ENCODE measurements around the gene ARHGAP12. TPM values are rescaled to one million over a fixed set of nuclear protein-coding genes. Genes with fewer than 3 reads are reported as not detected.
"Not testable (repeated sequence)": the region's sequence is repeated elsewhere in the genome, so short reads cannot be mapped to it uniquely, and the experiment has no call there.

The ARHGAP12 gene
- total RNA-seq, 1 experiment from 2014 or later: 49.8 TPM

DNA sequence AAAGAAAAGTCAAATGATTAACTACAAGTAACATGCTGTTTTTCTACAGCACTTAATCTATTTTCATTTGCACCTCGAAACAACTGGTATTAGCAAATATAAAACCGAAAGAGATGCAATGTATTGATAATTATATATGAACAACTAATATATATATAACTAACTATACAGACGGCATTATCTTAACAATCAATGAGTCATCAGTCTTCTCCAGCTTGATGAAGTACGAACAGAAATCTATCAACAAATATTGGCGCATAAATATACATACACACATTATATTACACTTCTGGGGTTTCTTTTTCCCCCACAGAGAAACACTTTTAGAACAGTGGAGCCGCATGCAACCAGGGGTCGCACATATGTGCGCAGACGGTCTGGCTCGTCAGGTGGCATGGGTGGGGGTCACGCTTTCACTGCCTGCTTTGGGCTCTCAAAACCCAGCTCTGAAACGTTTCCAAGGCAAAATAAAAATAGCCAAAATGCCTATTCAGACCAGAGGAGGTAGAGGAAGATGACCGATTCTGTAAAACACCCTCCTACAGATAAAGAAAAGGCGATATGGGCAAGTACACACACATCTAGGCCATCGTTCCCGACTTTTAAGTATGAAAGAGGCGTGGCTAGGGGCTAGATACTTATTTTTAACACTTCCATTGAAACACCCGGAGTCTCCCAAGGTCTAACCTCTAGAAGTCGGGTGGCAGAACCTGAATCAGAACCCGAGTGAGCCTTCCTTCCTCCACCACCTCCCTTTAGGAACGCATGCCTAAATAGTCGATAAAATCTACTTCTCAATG lies 1.7 kb downstream of the ARHGAP12 start:
- DNase-seq (ENCODE audit: low read depth): peak; percentile 22

DNA sequence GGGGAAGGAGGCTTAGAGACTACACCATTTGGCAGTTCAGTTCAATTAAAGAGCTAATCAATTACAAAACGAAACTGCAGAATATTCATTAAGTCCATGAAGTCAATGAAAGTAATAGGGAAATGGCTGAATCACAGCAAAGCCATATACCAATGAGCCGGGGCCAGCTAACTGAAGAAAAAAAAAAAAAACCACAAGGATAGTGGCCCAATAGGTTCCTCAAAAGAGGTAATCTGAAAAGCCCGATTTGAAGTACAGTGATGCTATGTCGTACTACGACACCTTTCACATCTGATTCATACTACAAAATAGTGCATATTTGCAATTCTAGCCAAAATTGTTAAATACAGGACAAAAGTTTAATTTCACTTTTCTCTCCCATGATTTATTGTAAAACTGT lies 2.5 kb downstream of the ARHGAP12 start:
- no peak for DNase-seq (ENCODE audit: low read depth)

DNA sequence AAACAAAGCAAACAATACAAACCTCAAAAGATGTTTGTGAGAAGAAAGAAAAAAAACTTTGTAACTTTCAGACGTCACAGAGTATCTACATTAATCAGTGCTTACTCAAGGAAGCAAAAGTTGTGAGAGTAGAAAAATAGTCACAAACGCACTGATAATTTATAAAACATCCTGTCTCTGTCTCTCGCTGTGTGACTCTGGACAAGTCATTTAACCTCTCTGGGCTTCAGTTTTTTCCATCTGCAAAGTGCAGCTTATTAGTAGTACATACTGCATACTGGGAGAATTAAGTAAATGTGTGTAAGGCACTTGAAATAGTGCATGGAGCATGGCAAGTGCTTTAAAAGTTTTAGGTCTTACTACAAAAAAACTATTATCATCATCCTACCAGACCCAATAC lies 3.8 kb downstream of the ARHGAP12 start:
- DNase-seq (ENCODE audit: low read depth): no peak

DNA sequence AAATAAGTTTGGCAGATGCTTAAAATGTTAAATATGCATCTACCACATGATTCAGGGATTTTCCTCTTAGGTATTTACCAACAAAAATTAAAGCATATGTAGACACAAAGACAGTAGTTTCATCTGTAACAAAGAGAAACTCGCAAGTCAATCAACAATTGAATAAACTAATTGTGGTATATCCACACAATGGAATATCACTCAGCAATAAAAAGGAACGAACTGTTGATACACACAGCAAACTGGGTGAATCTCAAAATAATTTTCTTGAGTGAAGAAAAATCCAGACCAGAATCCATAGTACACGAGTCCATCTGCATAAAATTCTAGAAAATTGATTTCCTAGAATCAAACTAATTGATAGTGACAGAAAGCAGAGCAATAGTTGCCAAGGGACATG lies 5.2 kb downstream of the ARHGAP12 start:
- DNase-seq (ENCODE audit: low read depth): no peak

DNA sequence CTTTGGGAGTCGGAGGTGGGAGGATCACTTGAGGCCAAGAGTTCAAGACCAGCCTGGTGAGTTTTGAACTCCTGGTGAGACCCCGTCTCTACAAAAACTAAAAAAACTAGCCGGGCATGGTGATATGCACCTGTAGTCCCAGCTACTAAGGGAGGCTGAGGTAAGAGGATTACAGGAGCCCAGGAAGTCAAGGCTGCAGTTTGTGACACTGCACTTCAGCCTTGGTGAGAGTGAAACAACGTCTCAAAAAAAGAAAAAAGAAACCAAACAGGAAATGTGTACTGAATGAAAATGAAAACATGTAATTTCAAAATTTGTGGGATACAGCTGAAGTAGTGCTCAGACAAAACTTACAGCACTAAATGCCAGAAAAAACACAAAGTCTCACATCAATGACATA lies 7.6 kb downstream of the ARHGAP12 start:
- DNase-seq (ENCODE audit: low read depth): no peak

DNA sequence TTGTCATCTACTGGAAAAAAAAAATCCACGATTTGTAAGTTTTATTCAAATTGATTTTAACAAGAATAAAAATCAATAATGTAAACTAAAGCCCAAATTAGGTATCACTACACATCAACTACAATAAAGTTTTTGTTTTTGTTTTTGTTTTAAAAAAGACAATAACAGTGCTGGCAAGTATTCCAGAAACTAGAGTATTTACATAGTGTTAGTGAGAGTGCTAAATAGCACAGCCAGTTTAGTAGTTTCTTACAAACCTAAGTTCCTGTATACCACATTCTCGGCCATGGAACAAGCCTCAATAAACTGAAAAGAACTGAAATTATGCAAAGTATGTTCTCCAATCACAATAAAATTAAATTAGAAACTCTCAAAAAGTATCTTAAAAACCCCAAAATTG lies 8.1 kb downstream of the ARHGAP12 start:
- no peak for DNase-seq (ENCODE audit: low read depth)

DNA sequence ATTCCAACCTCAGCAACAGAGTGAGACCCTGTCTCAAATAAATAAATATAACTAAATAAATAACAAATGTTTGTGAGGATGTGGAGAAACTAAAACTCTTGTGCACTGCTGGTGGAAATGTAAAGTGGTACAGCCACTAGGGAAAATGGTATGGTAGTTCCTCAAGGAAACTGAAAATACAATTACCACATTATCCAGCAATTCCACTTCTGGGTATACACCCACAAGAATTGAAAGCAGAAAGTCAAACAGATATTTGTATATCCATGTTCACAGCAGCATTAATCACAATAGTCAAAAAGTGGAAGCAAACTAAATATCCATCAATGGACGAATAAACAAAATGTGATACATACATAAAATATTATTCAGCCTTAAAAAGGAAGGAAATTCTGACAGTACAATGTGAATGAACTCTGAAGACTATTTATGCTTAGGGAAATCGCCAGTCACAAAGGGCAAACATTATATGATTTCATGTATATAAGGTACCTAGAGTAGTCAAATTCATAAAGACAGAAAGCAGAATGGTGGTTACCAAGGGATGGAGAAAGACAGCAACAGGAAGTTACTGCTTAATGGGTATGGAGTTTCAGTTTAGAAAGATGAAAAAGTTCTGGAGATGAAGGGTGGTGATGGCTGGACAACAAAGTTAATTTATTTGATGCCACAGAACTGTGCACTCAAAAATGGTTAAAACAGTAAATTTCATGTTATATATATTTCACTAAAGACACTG lies 9.8 kb downstream of the ARHGAP12 start:
- DNase-seq (ENCODE audit: low read depth): no peak

DNA sequence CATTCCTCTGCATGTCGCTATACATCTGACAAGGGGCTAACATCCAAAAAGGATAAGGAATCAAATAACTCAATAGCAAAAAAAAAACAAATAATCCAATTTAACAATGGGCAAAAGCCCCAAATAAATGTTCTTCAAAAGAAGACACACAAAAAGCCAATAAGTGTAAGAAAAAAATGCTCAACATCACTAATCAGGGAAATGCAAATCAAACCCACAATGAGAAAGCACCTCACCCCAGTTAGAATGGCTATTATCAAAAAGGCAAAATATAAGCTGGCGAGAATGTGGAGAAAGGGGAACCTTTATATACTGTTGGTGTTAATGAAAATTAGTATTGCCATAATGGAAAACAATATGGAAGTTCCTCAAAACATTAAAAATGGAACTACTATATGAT lies 14.3 kb downstream of the ARHGAP12 start:
- no peak for DNase-seq (ENCODE audit: low read depth)

DNA sequence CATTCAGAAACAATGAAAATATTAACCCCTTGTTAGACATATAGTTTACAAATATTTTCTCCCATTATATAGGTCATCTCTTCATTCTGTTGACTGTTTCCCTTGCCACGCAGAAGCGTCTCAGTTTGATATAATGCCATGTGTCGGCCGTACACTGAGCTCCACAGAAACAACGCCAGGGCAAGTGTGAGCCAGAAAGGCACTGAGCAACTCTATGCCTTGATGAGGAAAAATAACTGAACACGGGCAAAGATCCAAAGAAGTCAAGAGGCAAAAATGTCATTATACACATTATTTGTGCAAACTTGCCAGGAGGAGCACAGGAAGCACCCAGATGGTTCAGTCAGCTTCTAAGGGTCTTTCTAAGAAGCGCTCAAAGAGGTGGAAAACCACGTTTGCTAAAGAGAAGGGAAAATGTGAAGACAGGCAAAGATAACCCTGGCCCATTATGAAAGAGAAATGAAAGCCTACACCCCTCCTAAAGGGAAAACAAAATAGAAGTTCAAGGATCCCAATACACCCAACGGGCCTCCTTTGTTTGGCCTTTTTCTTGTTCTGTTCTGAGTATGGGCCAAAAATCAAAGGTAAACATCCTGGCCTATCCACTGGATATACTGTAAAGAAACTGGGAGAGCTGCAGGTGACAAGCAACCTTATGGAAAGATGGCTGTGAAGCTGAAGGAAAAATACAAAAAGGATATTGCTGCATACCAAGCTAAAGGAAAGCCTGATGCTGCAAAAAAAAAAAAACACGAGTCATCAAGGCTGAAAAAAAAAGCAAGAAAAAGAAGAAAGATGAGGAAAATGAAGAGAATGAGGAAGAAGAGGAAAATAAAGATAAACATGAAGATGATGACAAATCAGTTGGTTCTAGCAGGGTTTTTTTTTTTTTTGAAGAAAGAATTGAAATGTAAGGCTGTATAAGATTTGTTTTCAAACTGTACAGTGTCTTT lies 15.5 kb downstream of the ARHGAP12 start:
- peak; percentile 21 for DNase-seq (ENCODE audit: low read depth)

DNA sequence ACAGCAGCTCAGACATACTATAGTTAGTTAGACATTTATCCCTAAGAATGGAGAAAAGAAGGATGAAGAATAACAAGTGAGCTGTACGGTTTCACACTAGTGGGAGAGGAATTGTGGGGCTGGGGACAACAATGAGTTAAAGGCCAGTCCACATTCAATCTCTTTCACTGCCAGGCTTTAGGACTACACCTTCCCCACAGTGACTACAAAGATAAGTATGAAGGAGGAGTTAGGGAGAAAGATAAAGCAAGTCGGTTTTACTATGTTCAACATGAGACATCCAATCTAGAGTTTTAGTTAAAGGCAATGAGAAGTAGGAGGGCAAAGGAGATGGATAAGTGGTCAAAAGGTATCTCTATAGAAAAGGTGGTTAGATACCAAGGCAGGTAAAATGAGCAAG lies 16.3 kb downstream of the ARHGAP12 start:
- peak; percentile 28 for DNase-seq (ENCODE audit: low read depth)

DNA sequence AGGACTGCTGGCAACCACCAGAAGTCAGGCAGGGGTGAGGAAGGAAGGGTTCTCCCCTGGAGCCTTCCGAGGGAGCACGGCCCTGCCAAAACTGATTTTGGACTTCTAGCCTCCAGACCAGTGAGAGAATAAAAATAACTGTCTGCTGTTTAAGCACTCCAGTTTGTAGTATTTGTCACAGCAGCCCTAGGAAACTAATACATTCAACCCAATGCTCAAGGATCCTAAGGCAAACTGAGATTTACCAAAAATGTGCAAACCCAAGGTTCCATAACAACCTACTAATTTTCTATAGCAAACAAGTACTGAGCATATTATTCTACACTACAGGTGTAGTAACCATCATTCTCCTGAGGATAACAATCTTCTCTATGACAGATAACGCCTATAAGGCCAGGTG lies 18.6 kb downstream of the ARHGAP12 start:
- DNase-seq (ENCODE audit: low read depth): no peak

DNA sequence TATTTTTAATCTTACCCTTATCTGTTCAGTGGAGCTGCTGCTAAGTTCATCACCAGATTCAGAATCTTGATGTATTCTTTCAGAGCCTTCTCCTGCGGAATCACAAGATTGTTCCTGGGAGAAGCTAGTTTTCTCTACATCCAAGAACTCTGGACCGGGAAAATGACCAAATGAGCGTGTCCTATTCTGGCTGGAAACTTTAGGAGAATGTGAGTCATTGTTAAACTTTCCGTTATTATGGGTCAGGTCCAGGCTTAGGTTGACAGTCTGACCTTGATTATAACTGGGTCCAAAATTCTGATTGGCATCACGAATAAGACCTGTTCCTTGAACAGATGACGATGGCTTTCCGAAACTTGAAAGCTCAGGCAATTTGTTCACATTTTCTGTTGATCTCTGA lies 20.5 kb downstream of the ARHGAP12 start:
- no peak for DNase-seq (ENCODE audit: low read depth)

DNA sequence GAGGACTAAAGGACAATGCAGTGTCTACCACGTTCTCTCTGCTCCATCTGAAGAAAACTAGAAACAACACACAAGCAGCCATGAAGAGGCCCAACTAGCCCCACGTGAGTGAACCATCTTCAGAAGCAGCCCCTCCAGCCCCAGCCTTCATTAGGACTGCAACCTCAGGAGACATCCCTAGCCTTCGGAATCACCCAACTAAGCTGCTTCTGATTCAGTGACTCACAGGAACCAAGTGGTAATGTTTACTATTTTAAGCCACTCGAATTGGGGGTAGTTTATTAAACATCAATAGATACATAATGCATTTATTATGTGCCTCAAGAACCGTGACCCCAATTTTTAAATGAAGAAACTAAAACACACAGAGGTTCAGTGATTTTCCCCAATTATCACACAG lies 22.6 kb downstream of the ARHGAP12 start:
- no peak for DNase-seq (ENCODE audit: low read depth)

DNA sequence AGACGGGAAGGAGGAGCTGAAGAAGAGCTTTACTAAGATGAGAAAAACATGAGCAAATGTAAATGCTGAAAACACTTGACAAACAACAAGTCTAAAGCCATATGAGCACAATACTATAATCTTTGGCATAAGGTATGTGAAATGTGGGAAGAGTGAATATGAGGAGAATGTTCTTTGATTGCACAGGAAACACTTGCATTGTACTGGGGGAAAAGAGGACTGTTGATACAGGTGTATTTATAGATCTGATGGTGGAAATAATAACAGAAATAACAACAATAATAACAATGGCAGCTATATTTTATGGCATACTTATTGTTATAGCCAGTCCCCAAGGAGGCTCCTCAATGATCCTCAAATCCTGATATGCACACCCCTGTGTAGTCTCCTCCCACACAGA lies 23.0 kb downstream of the ARHGAP12 start:
- no peak for DNase-seq (ENCODE audit: low read depth)

DNA sequence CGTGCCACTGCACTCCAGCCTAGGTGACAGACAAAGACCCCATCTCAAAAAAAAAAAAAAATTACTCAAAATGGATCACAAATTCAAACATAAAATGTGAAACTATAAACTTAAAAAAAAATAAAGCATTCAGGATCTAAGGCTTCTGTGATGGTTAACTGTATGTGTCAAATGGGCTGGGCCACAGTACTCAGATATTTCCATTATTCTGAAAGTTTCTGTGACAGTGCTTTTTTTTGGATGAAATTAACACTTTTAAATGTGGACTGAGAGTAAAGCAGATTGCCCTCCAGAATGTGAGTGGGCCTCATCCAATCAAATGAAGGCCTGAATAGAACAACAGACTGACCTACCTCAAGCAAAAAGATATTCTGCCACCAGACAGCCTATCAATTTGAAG lies 26.0 kb downstream of the ARHGAP12 start:
- no peak for DNase-seq (ENCODE audit: low read depth)

DNA sequence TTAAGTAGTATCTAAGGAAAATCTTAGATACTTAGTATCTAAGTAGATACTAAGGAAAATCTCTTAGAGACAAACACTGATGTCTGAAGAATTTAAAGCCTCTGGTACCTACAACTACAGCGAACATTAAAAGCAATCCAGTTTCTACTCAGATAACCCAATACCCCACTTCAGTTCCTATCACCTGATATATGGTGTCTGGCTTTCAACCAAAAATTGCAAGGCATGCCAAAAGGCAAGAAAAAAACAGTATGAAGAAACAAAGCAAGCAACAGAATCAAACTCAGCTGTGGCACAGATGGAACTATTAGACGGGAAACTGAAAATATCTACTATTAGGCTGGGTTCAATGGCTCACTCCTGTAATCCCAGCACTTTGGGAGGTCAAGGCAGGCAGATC lies 31.1 kb downstream of the ARHGAP12 start:
- no peak for DNase-seq (ENCODE audit: low read depth)

DNA sequence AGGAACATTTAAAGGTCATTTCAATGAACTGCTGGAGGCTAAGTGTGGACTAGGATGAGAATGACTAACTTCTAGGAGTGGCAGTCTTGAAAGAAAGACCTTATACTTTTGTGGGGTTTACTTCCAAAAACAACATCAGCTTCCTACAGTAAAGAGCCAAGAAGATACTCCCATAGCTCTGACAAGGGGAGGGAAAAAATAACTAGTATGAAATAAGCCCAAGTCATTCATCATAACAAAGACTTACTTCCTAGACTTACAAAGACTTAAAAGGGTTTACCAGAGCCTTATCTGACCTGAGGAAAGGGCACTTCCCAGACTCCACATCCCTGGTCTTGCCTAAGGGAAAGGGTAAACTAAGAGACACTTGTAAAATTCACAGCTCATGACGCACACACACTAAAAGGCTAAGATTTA lies 31.7 kb downstream of the ARHGAP12 start:
- peak; percentile 50 for DNase-seq (ENCODE audit: low read depth)

DNA sequence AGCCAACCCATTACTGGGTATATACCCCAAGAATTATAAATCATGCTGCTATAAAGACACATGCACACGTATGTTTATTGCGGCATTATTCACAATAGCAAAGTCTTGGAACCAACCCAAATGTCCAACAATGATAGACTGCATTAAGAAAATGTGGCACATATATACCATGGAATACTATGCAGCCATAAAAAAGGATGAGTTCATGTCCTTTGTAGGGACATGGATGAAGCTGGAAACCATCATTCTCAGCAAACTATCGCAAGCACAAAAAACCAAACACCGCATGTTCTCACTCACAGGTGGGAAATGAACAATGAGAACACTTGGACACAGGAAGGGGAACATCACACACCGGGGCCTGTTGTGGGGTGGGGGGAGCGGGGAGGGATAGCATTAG lies 32.9 kb downstream of the ARHGAP12 start:
- not testable (repeated sequence) for DNase-seq (ENCODE audit: low read depth)

DNA sequence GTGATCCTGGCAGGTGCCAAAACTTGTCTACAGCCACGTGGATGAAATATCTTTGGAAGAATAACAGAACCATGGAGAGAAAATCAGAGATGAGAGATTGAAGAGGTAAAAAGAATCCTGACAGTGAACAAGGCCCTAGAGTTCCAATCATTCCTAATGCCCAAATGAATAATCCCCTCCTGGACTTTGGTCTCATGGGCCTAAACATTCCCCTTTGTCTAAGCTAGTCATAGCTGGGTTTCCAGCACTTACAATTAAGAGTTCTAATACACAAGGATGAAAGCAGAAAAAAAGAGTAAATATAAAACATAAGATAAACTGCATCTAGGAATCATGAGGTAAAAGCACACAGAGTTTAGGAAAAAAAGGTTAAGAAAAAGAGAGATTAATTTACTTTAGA lies 40.2 kb downstream of the ARHGAP12 start:
- no peak for DNase-seq (ENCODE audit: low read depth)

DNA sequence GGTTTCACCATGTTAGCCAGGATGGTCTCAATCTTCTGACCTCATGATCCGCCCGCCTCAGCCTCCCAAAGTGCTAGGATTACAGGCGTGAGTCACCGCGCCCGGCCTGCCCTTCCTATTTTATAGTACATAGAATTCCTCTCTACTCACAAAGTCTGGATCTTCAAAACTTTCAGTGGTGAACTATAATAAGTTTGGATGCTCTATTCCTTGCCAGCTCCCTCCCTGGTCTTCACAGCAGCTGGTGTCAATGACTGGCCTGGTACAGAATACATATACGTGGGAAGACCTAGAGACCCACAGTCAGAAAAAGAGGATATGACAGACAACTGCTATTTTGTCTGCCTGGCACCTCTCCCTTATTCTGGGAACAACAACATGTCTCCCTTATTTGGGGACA lies 40.8 kb downstream of the ARHGAP12 start:
- DNase-seq (ENCODE audit: low read depth): no peak

DNA sequence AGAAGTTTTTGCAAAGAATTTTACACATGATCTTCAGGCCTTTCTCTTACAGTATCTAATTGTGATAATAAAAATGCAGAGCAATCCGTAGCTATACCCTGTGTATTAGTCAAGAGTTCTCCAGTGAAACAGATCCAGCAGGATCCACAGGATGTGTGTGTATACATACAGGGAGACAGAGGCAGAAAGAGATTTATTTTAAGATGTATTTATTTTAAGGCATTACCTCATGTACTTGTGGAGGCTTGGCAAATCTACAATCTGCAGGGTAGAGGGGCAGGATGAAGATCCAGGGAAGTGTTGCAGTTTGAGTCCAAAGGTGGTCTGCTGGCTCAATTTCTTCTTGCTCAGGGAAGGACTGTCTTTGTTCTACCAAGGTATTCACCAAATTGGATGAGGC lies 41.7 kb downstream of the ARHGAP12 start:
- no peak for DNase-seq (ENCODE audit: low read depth)

DNA sequence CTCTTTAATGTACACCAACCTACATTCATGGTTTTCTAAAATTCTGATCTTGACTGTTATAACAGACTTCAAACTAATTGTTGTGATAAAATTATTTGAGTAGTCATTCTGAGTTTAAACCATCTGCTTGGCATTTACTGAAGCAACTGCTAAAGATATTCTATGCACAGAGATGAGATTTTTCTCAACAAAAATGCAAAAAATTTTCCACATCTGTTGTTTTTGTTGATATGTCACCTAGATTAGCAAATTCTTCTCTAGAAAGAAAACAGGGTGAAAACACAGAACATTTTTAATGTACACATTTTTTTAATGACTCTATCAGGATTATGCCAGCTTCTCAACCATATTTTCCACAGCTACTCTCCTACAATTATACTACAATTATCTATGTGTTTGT lies 42.7 kb downstream of the ARHGAP12 start:
- DNase-seq (ENCODE audit: low read depth): no peak

Data from LHCN-M2 (cell line).